ENCODE measurements around the gene METTL6. TPM values are rescaled to one million over a fixed set of nuclear protein-coding genes. Genes with fewer than 3 reads are reported as not detected.

Gene METTL6
- total and polyA plus RNA-seq, 10 of the 15 experiments (the other 5 are each of a cell fraction or from before 2014, with no cell fraction given) = 13.8 to 29.6 (median 20.8) TPM

DNA sequence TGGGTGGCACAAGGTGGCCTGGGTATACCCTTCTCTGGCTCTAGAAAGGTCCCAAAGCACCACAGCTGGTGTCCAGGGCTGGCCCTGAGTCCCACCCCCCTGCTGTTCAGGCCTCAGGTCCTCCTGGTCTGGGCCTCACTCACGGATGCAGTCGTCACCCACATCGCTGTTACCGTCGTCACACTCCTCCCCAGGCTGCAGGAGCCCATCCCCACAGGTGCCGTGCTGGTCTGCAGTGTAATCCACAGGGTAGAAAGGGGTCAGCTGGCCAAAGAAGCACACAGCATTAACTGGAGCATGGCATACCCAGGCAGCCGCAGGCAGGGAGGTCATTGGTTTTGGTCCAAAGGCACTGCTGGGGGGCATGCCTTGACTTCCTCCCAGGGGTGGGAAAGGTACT is 28.4 kb upstream of the METTL6 start (continued):
- TF ChIP-seq, protein P1, sequence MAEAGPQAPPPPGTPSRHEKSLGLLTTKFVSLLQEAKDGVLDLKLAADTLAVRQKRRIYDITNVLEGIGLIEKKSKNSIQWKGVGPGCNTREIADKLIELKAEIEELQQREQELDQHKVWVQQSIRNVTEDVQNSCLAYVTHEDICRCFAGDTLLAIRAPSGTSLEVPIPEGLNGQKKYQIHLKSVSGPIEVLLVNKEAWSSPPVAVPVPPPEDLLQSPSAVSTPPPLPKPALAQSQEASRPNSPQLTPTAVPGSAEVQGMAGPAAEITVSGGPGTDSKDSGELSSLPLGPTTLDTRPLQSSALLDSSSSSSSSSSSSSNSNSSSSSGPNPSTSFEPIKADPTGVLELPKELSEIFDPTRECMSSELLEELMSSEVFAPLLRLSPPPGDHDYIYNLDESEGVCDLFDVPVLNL (IDR thresholded peaks at IDR 0.05; ENCODE audit: low read depth, low read length) = no peak
- no peak for TF ChIP-seq FOS (IDR thresholded peaks at IDR 0.05; ENCODE audit: borderline replicate concordance, extremely low read depth, insufficient read length)
- TF ChIP-seq, protein P2, sequence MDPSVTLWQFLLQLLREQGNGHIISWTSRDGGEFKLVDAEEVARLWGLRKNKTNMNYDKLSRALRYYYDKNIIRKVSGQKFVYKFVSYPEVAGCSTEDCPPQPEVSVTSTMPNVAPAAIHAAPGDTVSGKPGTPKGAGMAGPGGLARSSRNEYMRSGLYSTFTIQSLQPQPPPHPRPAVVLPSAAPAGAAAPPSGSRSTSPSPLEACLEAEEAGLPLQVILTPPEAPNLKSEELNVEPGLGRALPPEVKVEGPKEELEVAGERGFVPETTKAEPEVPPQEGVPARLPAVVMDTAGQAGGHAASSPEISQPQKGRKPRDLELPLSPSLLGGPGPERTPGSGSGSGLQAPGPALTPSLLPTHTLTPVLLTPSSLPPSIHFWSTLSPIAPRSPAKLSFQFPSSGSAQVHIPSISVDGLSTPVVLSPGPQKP (IDR thresholded peaks at IDR 0.05; ENCODE audit: low read depth, low read length) = no peak

DNA sequence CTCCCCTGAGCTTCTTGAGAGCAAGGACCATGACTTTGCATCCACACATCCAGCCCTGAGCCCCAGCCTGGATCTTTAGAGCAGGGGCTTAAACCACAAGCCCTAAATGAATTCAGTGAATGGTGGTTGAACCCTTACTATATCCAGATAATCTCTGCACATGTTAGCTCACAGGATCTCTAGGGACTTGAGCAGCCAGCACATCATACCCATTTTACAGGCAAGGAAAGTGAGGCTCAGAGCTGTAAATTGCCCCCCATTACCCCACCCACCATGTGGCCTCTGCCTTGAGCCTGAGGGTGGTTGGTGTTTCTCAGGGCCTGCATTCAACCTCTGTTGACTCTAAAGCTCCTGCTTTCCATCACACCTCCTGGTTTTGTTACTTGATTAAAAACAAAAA is 27.6 kb upstream of the METTL6 start:
- POLR2A ChIA-PET = interaction anchor here (1.7 kb wide), 1 partner anchor 14 kb away, joined by 5 read pairs; no protein-coding TSS in a partner anchor
- no peak overlapping the region for H3K4me2 ChIP-seq (ENCODE audit: control insufficient read depth, insufficient read depth)
- no peak overlapping the region for H3K9ac ChIP-seq (ENCODE audit: control insufficient read depth, insufficient read depth, low read length)
- RAD21 ChIA-PET (ENCODE audit: unreplicated experiment) = no interaction called here
- no peaks in the 10 kb centered on the region for H3K36me3 ChIP-seq (ENCODE audit: control insufficient read depth in 2 of 2, insufficient read depth in 2 of 2, low read length in 1 of 2)
- no peaks in the 10 kb centered on the region for H3K27me3 ChIP-seq (replicated peaks in 1 of 2; ENCODE audit: control insufficient read depth in 2 of 2, insufficient read depth in 2 of 2, low read length in 1 of 2)
- in situ Hi-C loops (cut with MboI) = no loop called here
- ATAC-seq (no peak), DNase-seq (ENCODE audit: low read depth, low spot score) (no peak), FAIRE-seq (no peak)
- BruUV-seq (replicated peaks) = no TSS peak
- TF ChIP-seq CBFB (IDR thresholded peaks at IDR 0.05; ENCODE audit: low read depth) (no peak), ZZZ3 (IDR thresholded peaks at IDR 0.05; ENCODE audit: control insufficient read depth, insufficient read length, low read depth) (no peak), NFXL1 (IDR thresholded peaks at IDR 0.05; ENCODE audit: borderline replicate concordance) (no peak), SREBF1 (IDR thresholded peaks at IDR 0.05; ENCODE audit: low read length) (no peak), MEF2B (IDR thresholded peaks at IDR 0.05; ENCODE audit: partially characterized antibody, poor library complexity, severe bottlenecking) (no peak), BHLHE40 (IDR thresholded peaks at IDR 0.05; ENCODE audit: borderline replicate concordance in 1 of 2, low read depth in 2 of 2, low read length in 1 of 2) (no peak)
- TF ChIP-seq, protein P3, sequence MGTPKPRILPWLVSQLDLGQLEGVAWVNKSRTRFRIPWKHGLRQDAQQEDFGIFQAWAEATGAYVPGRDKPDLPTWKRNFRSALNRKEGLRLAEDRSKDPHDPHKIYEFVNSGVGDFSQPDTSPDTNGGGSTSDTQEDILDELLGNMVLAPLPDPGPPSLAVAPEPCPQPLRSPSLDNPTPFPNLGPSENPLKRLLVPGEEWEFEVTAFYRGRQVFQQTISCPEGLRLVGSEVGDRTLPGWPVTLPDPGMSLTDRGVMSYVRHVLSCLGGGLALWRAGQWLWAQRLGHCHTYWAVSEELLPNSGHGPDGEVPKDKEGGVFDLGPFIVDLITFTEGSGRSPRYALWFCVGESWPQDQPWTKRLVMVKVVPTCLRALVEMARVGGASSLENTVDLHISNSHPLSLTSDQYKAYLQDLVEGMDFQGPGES (IDR thresholded peaks at IDR 0.05) = no peak
- TF ChIP-seq, protein P4, sequence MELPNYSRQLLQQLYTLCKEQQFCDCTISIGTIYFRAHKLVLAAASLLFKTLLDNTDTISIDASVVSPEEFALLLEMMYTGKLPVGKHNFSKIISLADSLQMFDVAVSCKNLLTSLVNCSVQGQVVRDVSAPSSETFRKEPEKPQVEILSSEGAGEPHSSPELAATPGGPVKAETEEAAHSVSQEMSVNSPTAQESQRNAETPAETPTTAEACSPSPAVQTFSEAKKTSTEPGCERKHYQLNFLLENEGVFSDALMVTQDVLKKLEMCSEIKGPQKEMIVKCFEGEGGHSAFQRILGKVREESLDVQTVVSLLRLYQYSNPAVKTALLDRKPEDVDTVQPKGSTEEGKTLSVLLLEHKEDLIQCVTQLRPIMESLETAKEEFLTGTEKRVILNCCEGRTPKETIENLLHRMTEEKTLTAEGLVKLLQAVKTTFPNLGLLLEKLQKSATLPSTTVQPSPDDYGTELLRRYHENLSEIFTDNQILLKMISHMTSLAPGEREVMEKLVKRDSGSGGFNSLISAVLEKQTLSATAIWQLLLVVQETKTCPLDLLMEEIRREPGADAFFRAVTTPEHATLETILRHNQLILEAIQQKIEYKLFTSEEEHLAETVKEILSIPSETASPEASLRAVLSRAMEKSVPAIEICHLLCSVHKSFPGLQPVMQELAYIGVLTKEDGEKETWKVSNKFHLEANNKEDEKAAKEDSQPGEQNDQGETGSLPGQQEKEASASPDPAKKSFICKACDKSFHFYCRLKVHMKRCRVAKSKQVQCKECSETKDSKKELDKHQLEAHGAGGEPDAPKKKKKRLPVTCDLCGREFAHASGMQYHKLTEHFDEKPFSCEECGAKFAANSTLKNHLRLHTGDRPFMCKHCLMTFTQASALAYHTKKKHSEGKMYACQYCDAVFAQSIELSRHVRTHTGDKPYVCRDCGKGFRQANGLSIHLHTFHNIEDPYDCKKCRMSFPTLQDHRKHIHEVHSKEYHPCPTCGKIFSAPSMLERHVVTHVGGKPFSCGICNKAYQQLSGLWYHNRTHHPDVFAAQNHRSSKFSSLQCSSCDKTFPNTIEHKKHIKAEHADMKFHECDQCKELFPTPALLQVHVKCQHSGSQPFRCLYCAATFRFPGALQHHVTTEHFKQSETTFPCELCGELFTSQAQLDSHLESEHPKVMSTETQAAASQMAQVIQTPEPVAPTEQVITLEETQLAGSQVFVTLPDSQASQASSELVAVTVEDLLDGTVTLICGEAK (IDR thresholded peaks at IDR 0.05; ENCODE audit: borderline replicate concordance) = no peak
- TF ChIP-seq, protein P5, sequence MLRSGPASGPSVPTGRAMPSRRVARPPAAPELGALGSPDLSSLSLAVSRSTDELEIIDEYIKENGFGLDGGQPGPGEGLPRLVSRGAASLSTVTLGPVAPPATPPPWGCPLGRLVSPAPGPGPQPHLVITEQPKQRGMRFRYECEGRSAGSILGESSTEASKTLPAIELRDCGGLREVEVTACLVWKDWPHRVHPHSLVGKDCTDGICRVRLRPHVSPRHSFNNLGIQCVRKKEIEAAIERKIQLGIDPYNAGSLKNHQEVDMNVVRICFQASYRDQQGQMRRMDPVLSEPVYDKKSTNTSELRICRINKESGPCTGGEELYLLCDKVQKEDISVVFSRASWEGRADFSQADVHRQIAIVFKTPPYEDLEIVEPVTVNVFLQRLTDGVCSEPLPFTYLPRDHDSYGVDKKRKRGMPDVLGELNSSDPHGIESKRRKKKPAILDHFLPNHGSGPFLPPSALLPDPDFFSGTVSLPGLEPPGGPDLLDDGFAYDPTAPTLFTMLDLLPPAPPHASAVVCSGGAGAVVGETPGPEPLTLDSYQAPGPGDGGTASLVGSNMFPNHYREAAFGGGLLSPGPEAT (IDR thresholded peaks at IDR 0.05; ENCODE audit: low read depth) = no peak
- H3K79me2 ChIP-seq (ENCODE audit: control insufficient read depth, insufficient read depth, low read length) = no peaks in the 10 kb centered on the region
- CTCF ChIA-PET = interaction anchor here (0.8 to 2.1 kb wide), 2 partner anchors 12 to 336 kb away, joined by 3 to 10 read pairs; no protein-coding TSS in a partner anchor
- H3K27ac ChIP-seq (ENCODE audit: control insufficient read depth, insufficient read depth) = no peak overlapping the region
- SMC1A ChIA-PET (ENCODE audit: uncharacterized antibody, unreplicated experiment) = interaction anchor here (0.9 kb wide), 1 partner anchor 12 kb away, joined by 4 read pairs; no protein-coding TSS in a partner anchor
- no peaks in the 10 kb centered on the region for H3K9me3 ChIP-seq (replicated peaks; ENCODE audit: control insufficient read depth, insufficient read depth, low read length)
- H3K4me3 ChIP-seq = no peak overlapping the region
- H4K20me1 ChIP-seq (ENCODE audit: control insufficient read depth, insufficient read depth) = no peaks in the 10 kb centered on the region
- no peaks in the 10 kb centered on the region for H3K4me1 ChIP-seq (ENCODE audit: control insufficient read depth, insufficient read depth, low read length)
- intact Hi-C loops (cut with micrococcal nuclease; ENCODE audit: unreplicated experiment) = no loop called here
- H2AFZ ChIP-seq (ENCODE audit: control insufficient read depth, low read depth, low read length) = no peak overlapping the region
